HepG2 (cell line): Measurements from ENCODE around the gene UBTD1. TPM values are rescaled to one million over a fixed set of nuclear protein-coding genes. Genes with fewer than 3 reads are reported as not detected.
A peak's percentile ranks its signal among the peaks of the same experiment; 100 is the strongest.

ENCODE experiments used
- ADNP ChIP-seq: sonication (generic); formaldehyde crosslinking; IDR thresholded peaks from 2 replicates; pipeline ENCODE4 v1.4.0; 2020; ENCODE audit warnings: missing genetic modification reagents
- HOXA3 ChIP-seq: sonication (generic); formaldehyde crosslinking; IDR thresholded peaks from 2 replicates; pipeline ENCODE4 v1.5.0; 2020; ENCODE audit warnings: missing genetic modification reagents
- JDP2 ChIP-seq: sonication (generic); formaldehyde crosslinking; IDR thresholded peaks from 2 replicates; pipeline ENCODE4 v1.8.1; 2022; ENCODE audit warnings: missing genetic modification reagents, borderline replicate concordance
- PCBP1 ChIP-seq: fragments of 200-400 bp; formaldehyde crosslinking; IDR thresholded peaks from 2 replicates; pipeline ENCODE4 v1.6.1; 2017; ENCODE audit warnings: mild to moderate bottlenecking, low read depth, low read length, borderline replicate concordance
- RBM39 ChIP-seq: fragments of 200-400 bp; formaldehyde crosslinking; IDR thresholded peaks from one replicate; pipeline ENCODE4 v1.6.1; 2018; ENCODE audit warnings: antibody characterized with exemption, mild to moderate bottlenecking, low read depth, low read length; ENCODE audit not compliant: poor library complexity, severe bottlenecking
- REL ChIP-seq: sonication (generic); formaldehyde crosslinking; conservative IDR thresholded peaks from 2 replicates; pipeline ENCODE4 v1.8.0; 2022; ENCODE audit warnings: mild to moderate bottlenecking, missing genetic modification reagents, moderate library complexity
- SCMH1 ChIP-seq: sonication (generic); formaldehyde crosslinking; IDR thresholded peaks from 2 replicates; pipeline ENCODE4 v1.9.0; 2021; ENCODE audit warnings: missing genetic modification reagents, mild to moderate bottlenecking, borderline replicate concordance
- TMF1 ChIP-seq: sonication (generic); formaldehyde crosslinking; IDR thresholded peaks from 2 replicates; pipeline ENCODE4 v1.8.1; 2022; ENCODE audit warnings: low read depth, missing genetic modification reagents
- ZHX1 ChIP-seq: sonication (generic); formaldehyde crosslinking; IDR thresholded peaks from 2 replicates; pipeline ENCODE4 v1.8.1; 2022; ENCODE audit warnings: low read depth, mild to moderate bottlenecking, missing genetic modification reagents
- ZNF124 ChIP-seq: sonication (generic); formaldehyde crosslinking; IDR thresholded peaks from 2 replicates; pipeline ENCODE4 v1.4.0; 2020; ENCODE audit warnings: missing genetic modification reagents
- ZNF230 ChIP-seq: sonication (generic); formaldehyde crosslinking; IDR thresholded peaks from 2 replicates; pipeline ENCODE4 v1.4.0; 2020; ENCODE audit warnings: mild to moderate bottlenecking, missing genetic modification reagents
- ZNF276 ChIP-seq: sonication (generic); formaldehyde crosslinking; IDR thresholded peaks from 2 replicates; pipeline ENCODE4 v1.4.0; 2020; ENCODE audit warnings: mild to moderate bottlenecking, low read depth, missing genetic modification reagents
- ZNF280B ChIP-seq: sonication (generic); formaldehyde crosslinking; IDR thresholded peaks from 2 replicates; pipeline ENCODE4 v1.5.0; 2020; ENCODE audit warnings: missing genetic modification reagents, mild to moderate bottlenecking, borderline replicate concordance
- ZNF556 ChIP-seq: sonication (generic); formaldehyde crosslinking; IDR thresholded peaks from 2 replicates; pipeline ENCODE4 v1.4.0; 2020; ENCODE audit warnings: mild to moderate bottlenecking, missing genetic modification reagents, borderline replicate concordance
- ZNF614 ChIP-seq: IDR thresholded peaks from 2 replicates; pipeline ENCODE4 v1.6.1; 2018; ENCODE audit warnings: missing biosample characterization, missing genetic modification reagents, inconsistent platforms, borderline replicate concordance
- ZNF710 ChIP-seq: sonication (generic); formaldehyde crosslinking; IDR thresholded peaks from 2 replicates; pipeline ENCODE4 v1.5.0; 2020; ENCODE audit warnings: mild to moderate bottlenecking, missing genetic modification reagents, borderline replicate concordance
- polyA plus RNA-seq, 8 experiments: library from polyadenylated mRNA; depleted of rRNA in 3 of 8; stranded (reverse) in 7 of 8; unstranded in 1 of 8; fragments of >200 nt; fragmentation: Illumina TruSeq in 4 of 8; extraction: Trizol in 4 of 8; gene quantifications; 2 replicates each; pipeline versions ENCODE4 v1.2.1 to v1.2.3, GENCODE V29; 2011 to 2016; ENCODE audit warnings: low read depth in 4 of 8, missing spikeins in 1 of 8, mixed read lengths in 1 of 8; ENCODE audit not compliant: insufficient read depth in 1 of 8
- total RNA-seq, 5 experiments: library from RNA; depleted of rRNA; stranded (reverse); fragments of >200 nt; fragmentation: Illumina TruSeq; extraction: Trizol; gene quantifications; 2 replicates each; pipeline ENCODE4 v1.2.3, GENCODE V29; 2016; ENCODE audit warnings: low read depth in 1 of 5
- TF ChIP-seq, protein P1 (sequence below): sonication (generic); formaldehyde crosslinking; IDR thresholded peaks from 2 replicates; pipeline ENCODE4; 2020; ENCODE audit warnings: missing genetic modification reagents, mild to moderate bottlenecking, borderline replicate concordance
- TF ChIP-seq, protein P2 (sequence below): sonication (generic); formaldehyde crosslinking; IDR thresholded peaks from 2 replicates; pipeline ENCODE4 v1.4.0; 2020; ENCODE audit warnings: missing genetic modification reagents

Gene UBTD1
- total and polyA plus RNA-seq, 2 of the 13 experiments (the other 11 are each of a cell fraction or from before 2014, with no cell fraction given) = 7.9 to 10.0 TPM

DNA sequence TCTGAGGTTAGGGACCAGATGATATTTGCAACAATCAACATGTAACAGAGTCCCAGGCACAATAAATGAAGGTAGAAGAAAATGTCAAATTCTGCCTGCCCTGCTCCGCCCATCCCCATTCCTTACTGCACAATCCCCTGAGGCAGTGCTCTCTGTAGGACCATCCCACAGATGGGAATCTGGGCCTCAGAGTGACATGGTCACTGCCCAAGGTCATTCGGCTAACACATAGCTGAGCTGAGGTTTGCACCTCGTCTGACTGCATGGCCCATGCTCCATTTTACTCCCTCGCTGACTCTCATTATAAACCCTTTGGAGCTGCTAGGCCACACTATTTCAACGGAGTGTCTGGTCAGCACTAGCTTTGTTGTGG lies 86.7 kb downstream of the UBTD1 start (continued):
- TF ChIP-seq, protein P1, sequence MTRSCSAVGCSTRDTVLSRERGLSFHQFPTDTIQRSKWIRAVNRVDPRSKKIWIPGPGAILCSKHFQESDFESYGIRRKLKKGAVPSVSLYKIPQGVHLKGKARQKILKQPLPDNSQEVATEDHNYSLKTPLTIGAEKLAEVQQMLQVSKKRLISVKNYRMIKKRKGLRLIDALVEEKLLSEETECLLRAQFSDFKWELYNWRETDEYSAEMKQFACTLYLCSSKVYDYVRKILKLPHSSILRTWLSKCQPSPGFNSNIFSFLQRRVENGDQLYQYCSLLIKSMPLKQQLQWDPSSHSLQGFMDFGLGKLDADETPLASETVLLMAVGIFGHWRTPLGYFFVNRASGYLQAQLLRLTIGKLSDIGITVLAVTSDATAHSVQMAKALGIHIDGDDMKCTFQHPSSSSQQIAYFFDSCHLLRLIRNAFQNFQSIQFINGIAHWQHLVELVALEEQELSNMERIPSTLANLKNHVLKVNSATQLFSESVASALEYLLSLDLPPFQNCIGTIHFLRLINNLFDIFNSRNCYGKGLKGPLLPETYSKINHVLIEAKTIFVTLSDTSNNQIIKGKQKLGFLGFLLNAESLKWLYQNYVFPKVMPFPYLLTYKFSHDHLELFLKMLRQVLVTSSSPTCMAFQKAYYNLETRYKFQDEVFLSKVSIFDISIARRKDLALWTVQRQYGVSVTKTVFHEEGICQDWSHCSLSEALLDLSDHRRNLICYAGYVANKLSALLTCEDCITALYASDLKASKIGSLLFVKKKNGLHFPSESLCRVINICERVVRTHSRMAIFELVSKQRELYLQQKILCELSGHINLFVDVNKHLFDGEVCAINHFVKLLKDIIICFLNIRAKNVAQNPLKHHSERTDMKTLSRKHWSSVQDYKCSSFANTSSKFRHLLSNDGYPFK (CRISPR knock-in tag) = no peak
- TF ChIP-seq, protein P2, sequence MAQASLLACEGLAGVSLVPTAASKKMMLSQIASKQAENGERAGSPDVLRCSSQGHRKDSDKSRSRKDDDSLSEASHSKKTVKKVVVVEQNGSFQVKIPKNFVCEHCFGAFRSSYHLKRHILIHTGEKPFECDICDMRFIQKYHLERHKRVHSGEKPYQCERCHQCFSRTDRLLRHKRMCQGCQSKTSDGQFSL = 0 out of 2 replicates have a peak, but pooled peaks have one; percentile 46
- TF ChIP-seq PCBP1 (no peak), ZNF280B (CRISPR knock-in tag) (no peak; the same call in 1 of the 2 replicates), ZHX1 (CRISPR knock-in tag) (0 out of 2 replicates have a peak, but pooled peaks have one; percentile 15), REL (CRISPR knock-in tag) (no peak), HOXA3 (CRISPR knock-in tag) (0 out of 2 replicates have a peak, but pooled peaks have one; percentile 9), TMF1 (CRISPR knock-in tag) (no peak), ADNP (CRISPR knock-in tag) (no peak), ZNF614 (CRISPR knock-in tag) (no peak), ZNF230 (no peak), ZNF124 (CRISPR knock-in tag) (no peak), JDP2 (CRISPR knock-in tag) (no peak), SCMH1 (no peak), ZNF710 (CRISPR knock-in tag) (no peak), ZNF276 (CRISPR knock-in tag) (no peak), ZNF556 (CRISPR knock-in tag) (no peak), RBM39 (no peak)
